ENCODE measurements around the gene NRG2.
A peak's percentile ranks its signal among the peaks of the same experiment; 100 is the strongest.

The NRG2 gene

GRCh38 chr5:140040358-140040757 lies 2.7 kb downstream of the NRG2 start:
- DNase-seq (ENCODE audit: low spot score) = no peak

- DNase-seq (ENCODE audit: low spot score) = no peak
Measured at GRCh38 chr5:140039561-140039960, 3.5 kb downstream of the NRG2 start.

GRCh38 chr5:140038373-140038957 lies 4.6 kb downstream of the NRG2 start:
- DNase-seq (ENCODE audit: low spot score) = peak; percentile 33

GRCh38 chr5:140037012-140037411 lies 6.1 kb downstream of the NRG2 start:
- no peak for DNase-seq (ENCODE audit: low spot score)

GRCh38 chr5:140035881-140036280 lies 7.2 kb downstream of the NRG2 start:
- DNase-seq (ENCODE audit: low spot score) = no peak

- no peak for DNase-seq (ENCODE audit: low spot score)
Measured at GRCh38 chr5:140033037-140033760, 9.9 kb downstream of the NRG2 start.

- no peak for DNase-seq (ENCODE audit: low spot score)
Measured at GRCh38 chr5:140032296-140032695, 10.8 kb downstream of the NRG2 start.

GRCh38 chr5:140027807-140028206 lies 15.3 kb downstream of the NRG2 start:
- no peak for DNase-seq (ENCODE audit: low spot score)

GRCh38 chr5:140025736-140026135 lies 17.4 kb downstream of the NRG2 start:
- DNase-seq (ENCODE audit: low spot score) = no peak

GRCh38 chr5:140024928-140025327 lies 18.2 kb downstream of the NRG2 start:
- DNase-seq (ENCODE audit: low spot score) = no peak

GRCh38 chr5:140023611-140024191 lies 19.4 kb downstream of the NRG2 start:
- DNase-seq (ENCODE audit: low spot score) = no peak

GRCh38 chr5:140020601-140021177 lies 22.4 kb downstream of the NRG2 start:
- no peak for DNase-seq (ENCODE audit: low spot score)

GRCh38 chr5:140018920-140019644 lies 24.0 kb downstream of the NRG2 start:
- no peak for DNase-seq (ENCODE audit: low spot score)

GRCh38 chr5:140018517-140018916 lies 24.6 kb downstream of the NRG2 start:
- no peak for DNase-seq (ENCODE audit: low spot score)

GRCh38 chr5:140018096-140018481 lies 25.0 kb downstream of the NRG2 start:
- DNase-seq (ENCODE audit: low spot score) = no peak

GRCh38 chr5:140017397-140018095 lies 25.6 kb downstream of the NRG2 start:
- no peak for DNase-seq (ENCODE audit: low spot score)

- DNase-seq (ENCODE audit: low spot score) = no peak
Measured at GRCh38 chr5:140015706-140016105, 27.4 kb downstream of the NRG2 start.

GRCh38 chr5:140014751-140015150 lies 28.3 kb downstream of the NRG2 start:
- DNase-seq (ENCODE audit: low spot score) = no peak

GRCh38 chr5:140013536-140013935 lies 29.6 kb downstream of the NRG2 start:
- DNase-seq (ENCODE audit: low spot score) = no peak

GRCh38 chr5:140012443-140012842 lies 30.7 kb downstream of the NRG2 start:
- DNase-seq (ENCODE audit: low spot score) = no peak

- peak; percentile 51 for DNase-seq (ENCODE audit: low spot score)
Measured at GRCh38 chr5:140011297-140011802, 31.7 kb downstream of the NRG2 start.

GRCh38 chr5:140010798-140011197 lies 32.3 kb downstream of the NRG2 start:
- no peak for DNase-seq (ENCODE audit: low spot score)
